ENCODE data around the gene NUDC. TPM values are rescaled to one million over a fixed set of nuclear protein-coding genes. Genes with fewer than 3 reads are reported as not detected.

The NUDC gene
- polyA plus RNA-seq, 1 experiment = 40.7 TPM

GRCh38 chr1:26938659-26939025 lies 17.1 kb downstream of the NUDC start:
- H3K4me3 ChIP-seq (ENCODE audit: low read depth, low read length) = no peak overlapping the region
- CTCF ChIA-PET = no interaction called here
- peaks cover 21% of the 10 kb centered on the region for H3K36me3 ChIP-seq (ENCODE audit: control insufficient read depth, insufficient read depth, low read length)
- POLR2A ChIA-PET = no interaction called here
- no peak for DNase-seq (ENCODE audit: low read depth)
- H3K27me3 ChIP-seq (ENCODE audit: control insufficient read depth, insufficient read depth, low read length) = no peaks in the 10 kb centered on the region
- TF ChIP-seq CTCF (IDR thresholded peaks at IDR 0.05; ENCODE audit: insufficient read depth, low read depth, low read length) = no peak

GRCh38 chr1:26941311-26941710 lies 19.8 kb downstream of the NUDC start:
- no peak for TF ChIP-seq CTCF (IDR thresholded peaks at IDR 0.05; ENCODE audit: insufficient read depth, low read depth, low read length)

GRCh38 chr1:26942656-26943055 lies 21.1 kb downstream of the NUDC start:
- no peaks in the 10 kb centered on the region for H3K27me3 ChIP-seq (ENCODE audit: control insufficient read depth, insufficient read depth, low read length)
- no peak overlapping the region for H3K4me3 ChIP-seq (ENCODE audit: low read depth, low read length)
- ChIA-PET CTCF (interaction anchor here (1.1 to 1.2 kb wide), 2 partner anchors 16 to 55 kb away, joined by 3 read pairs; no protein-coding TSS in a partner anchor), POLR2A (interaction anchor here (0.5 kb wide), 1 partner anchor 300 kb away, joined by 7 read pairs; no protein-coding TSS in a partner anchor)
- TF ChIP-seq CTCF (IDR thresholded peaks at IDR 0.05; ENCODE audit: insufficient read depth, low read depth, low read length) = no peak
- H3K36me3 ChIP-seq (ENCODE audit: control insufficient read depth, insufficient read depth, low read length) = peaks cover 30% of the 10 kb centered on the region
- no peak for DNase-seq (ENCODE audit: low read depth)

More at GRCh38 chr1:26941311-26941710, 19.8 kb downstream of the NUDC start:
- ChIA-PET CTCF (interaction anchor here (1.1 kb wide), 1 partner anchor 20 kb away, joined by 3 read pairs; no protein-coding TSS in a partner anchor), POLR2A (no interaction called here)
- no peak for DNase-seq (ENCODE audit: low read depth)
- Histone ChIP-seq H3K4me3 (ENCODE audit: low read depth, low read length) (no peak overlapping the region), H3K36me3 (ENCODE audit: control insufficient read depth, insufficient read depth, low read length) (peaks cover 32% of the 10 kb centered on the region), H3K27me3 (ENCODE audit: control insufficient read depth, insufficient read depth, low read length) (no peaks in the 10 kb centered on the region)

GRCh38 chr1:26945138-26945537 lies 23.6 kb downstream of the NUDC start:
- no peak for TF ChIP-seq CTCF (IDR thresholded peaks at IDR 0.05; ENCODE audit: insufficient read depth, low read depth, low read length)
- Histone ChIP-seq H3K27me3 (ENCODE audit: control insufficient read depth, insufficient read depth, low read length) (no peaks in the 10 kb centered on the region), H3K4me3 (ENCODE audit: low read depth, low read length) (no peak overlapping the region), H3K36me3 (ENCODE audit: control insufficient read depth, insufficient read depth, low read length) (peaks cover 28% of the 10 kb centered on the region)
- no peak for DNase-seq (ENCODE audit: low read depth)
- ChIA-PET CTCF (no interaction called here), POLR2A (no interaction called here)

GRCh38 chr1:26945728-26946127 lies 24.2 kb downstream of the NUDC start:
- no peak for TF ChIP-seq CTCF (IDR thresholded peaks at IDR 0.05; ENCODE audit: insufficient read depth, low read depth, low read length)
- Histone ChIP-seq H3K36me3 (ENCODE audit: control insufficient read depth, insufficient read depth, low read length) (peaks cover 28% of the 10 kb centered on the region), H3K4me3 (ENCODE audit: low read depth, low read length) (no peak overlapping the region), H3K27me3 (ENCODE audit: control insufficient read depth, insufficient read depth, low read length) (no peaks in the 10 kb centered on the region)
- DNase-seq (ENCODE audit: low read depth) = no peak
- ChIA-PET POLR2A (no interaction called here), CTCF (no interaction called here)
